Tongue (tissue), 2 donors: ENCODE results near the gene KIAA0930. TPM values are rescaled to one million over a fixed set of nuclear protein-coding genes. Genes with fewer than 3 reads are reported as not detected.
A peak's percentile ranks its signal among the peaks of the same experiment; 100 is the strongest.
"Not testable (repeated sequence)": the region's sequence is repeated elsewhere in the genome, so short reads cannot be mapped to it uniquely, and the experiment has no call there.

Experiments
- DNase-seq: peaks from one replicate; pipeline ENCODE4 v3.0.0-alpha.2; 2015
- total RNA-seq: library from RNA; depleted of rRNA; stranded (reverse); fragments of >200 nt; gene quantifications from one replicate; pipeline ENCODE4 v1.2.3, GENCODE V29; 2014

The KIAA0930 gene
- total RNA-seq, 1 donor from 2014 or later = 30.1 TPM

DNA sequence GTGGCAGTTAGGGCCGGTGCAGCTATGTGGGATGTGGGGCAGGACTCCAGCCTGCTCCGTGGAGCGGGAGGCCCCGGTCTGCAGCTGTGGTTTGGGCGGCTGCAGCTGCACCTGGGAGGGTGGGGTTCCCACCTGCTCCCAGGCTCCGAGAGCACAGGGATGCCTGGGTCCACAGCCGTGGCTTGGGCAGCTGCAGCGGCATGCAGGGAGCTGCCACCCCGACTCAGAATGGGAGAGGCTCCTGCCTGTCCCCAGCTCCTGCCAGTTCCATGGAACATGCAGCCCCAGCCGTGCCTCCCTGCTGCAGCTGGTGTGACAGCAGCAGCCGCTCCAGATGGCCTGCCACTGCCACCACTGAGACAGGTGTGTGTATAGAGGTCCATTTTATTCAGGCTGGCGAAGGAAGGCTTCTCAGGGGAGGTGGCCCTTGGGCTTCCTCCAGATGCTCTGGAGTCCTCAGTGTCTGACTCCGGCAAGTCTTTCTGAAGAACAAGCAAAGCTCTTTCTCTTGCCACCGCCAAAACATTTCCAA is 22.3 kb upstream of the KIAA0930 start:
- DNase-seq = peak; percentile 75

DNA sequence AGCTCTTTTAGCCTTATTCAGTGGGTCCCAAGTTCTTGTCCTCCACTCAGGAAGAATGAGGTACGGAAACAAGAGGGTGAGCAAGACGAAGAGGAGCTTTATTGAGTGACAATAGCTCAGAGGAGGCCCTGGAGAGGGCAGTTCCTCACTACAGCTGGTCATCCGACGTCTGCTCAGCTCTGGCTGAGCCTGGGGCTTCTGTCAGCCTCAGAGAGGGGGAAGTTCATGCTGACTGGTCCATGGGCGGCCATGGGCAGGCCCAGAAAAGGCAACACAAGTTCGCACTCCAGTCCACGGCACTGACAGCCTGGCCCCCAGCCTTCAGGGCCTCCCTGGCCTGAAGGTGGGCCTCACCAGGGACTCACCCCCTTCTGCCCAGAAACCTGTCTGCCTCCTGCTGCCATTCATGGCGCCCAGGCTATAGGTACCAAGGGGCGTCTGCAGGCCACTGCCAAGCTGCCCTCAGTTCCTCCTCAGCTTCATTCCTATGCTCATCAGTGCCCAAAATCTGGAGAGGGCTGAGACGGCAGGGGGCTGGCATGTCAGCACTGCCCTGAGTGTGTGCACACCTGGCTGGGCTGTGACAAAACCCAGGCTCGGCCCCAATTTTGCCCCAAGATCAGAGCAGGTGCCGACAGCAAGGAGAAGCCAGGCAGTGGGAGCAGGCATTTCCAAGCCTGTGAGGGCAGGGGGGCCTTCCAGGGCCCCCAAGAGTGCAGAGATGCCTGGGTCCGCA is 21.7 kb upstream of the KIAA0930 start:
- DNase-seq = no peak

GRCh38 chr22:45261407-45262088 is 20.9 kb upstream of the KIAA0930 start:
- DNase-seq = no peak

- DNase-seq = not testable (repeated sequence)
These were observed 19.7 kb upstream of the KIAA0930 start for GRCh38 chr22:45260395-45260759.

DNA sequence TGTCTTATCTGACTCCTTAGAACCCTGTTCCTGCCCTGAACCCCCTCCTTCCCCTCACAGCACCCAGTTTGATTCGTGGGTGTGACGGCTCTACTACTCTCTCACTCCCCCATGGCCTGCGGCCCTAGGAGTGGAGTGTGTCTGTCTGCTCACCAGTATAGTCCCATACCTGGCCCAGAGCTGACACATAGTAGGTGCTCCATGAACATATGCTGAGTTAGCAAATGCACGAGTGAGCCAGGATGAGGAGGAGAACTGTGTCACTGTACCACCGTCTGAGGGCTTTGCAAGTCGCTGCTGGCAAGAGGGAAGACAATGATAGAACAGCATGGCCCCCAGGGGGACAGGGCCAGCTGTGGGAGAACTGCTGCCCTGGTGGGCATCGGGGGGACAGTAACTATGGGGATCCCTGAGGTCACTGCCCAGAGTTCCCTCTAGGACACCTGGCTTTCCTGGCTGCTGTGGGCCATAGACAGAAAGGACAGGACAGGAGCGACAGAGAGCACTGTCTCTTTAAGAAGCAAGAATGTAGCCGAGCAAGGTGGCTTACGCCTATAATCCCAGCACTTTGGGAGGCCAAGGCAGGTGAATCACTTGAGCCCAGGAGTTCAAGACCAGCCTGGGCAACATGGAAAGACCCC is 19.2 kb upstream of the KIAA0930 start:
- no peak for DNase-seq

GRCh38 chr22:45257941-45258340 is 17.2 kb upstream of the KIAA0930 start:
- DNase-seq = not testable (repeated sequence)

DNA sequence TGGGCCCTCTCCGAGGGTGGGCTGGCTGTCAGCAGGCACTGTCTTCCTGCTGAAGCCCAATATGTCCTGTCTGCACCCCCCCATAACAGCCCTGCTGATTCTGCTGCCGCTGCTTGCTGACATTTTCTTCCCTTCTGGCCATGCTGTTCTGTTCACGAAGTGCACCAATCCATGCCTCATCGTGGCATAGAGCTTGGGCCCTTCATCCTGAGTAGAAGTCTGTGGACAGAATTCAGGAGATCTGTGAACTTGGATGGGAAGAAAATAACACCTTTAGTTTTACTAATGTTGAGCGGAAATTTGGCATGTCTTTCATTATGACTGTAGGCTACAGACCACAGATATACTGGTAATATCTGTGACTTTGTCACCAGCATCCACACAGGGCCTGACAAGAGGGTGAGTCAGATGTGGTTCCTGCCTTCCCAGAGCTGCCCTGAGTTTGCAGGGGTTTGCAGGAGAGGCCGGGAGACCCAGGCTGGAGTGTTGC is 14.1 kb upstream of the KIAA0930 start:
- DNase-seq = no peak

DNA sequence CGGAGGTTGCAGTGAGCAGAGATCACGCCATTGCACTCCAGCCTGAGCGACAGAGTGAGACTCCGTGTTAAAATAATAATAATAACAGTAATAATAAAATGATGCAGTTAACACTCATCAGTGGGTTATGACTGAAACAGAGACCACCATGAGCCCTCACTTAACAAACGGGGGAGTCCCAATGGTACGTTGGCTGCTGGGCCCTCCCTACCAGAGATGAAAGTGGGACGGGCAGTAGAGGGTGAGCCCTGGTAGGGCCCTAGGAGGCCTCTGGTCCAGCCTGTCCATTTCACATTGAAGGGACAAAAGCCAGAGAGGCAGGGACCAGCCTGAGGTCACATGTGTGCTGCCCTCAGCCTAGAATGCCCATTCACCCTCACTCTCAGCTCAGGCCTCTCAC is 13.7 kb upstream of the KIAA0930 start:
- DNase-seq = no peak

DNA sequence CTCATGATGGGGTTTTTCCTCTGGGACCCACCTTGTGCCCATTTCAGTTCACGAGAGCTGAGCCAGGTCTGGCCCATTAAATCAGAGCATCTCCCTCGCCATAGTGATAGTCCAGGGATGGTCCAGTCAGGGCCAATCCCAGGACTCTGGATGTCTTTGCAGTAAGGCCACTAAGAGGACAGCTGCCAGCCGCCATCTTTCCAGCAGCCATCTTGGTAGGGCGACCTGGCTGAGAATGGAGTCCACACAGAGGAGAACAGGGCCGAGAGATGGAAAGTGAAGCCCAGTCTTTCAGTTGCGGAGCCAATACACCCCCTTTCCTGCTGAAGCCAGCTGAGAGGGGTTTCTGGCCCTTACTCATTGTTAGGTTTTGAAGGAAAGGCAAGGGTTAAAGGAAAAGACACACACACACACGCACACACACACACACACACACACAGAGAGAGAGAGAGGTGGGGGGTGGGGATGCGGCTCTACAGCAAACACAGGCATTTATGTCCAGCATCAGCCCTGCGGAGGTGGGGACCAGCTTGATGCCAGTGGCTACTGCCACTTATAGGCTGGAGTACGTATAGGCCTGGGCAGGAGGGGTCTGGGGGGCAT is 12.4 kb upstream of the KIAA0930 start:
- no peak for DNase-seq

GRCh38 chr22:45251825-45252224 is 11.1 kb upstream of the KIAA0930 start:
- DNase-seq = no peak

DNA sequence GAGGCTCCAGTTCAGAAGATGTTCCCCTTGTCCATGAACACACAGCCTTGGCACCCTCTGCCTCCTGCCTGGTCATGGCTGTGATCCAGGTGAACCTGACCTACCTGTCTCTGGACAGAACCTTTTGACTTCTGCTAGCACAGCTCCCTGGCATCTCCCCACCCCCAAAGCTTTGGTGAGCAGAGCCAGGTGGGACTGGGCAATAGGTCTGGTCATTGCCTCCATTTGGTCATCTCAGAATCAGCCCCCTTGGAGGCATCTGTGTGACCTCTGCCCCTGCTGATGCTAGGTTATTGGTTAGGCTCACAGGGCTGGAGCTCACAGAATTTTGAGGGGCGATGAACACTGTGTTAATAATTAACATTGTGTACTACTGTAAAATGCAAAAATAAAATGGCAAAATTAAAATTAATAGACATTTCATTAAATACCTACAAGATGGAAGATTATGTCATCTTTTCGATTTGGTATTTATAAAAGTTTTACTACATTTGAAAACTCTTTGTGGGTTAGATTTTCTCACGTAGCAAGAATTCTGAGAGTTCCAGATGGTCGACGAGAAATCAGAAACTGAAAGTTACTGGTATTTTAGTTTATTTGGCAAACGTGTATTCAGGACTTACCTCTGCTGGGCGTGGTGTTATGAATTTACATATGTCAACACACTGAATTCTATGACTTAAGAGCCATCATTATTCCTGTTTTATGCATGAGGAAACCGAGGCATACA is 8.3 kb upstream of the KIAA0930 start:
- DNase-seq = no peak

- peak; percentile 76 for DNase-seq
These were observed 5.6 kb upstream of the KIAA0930 start for GRCh38 chr22:45246060-45246985.

DNA sequence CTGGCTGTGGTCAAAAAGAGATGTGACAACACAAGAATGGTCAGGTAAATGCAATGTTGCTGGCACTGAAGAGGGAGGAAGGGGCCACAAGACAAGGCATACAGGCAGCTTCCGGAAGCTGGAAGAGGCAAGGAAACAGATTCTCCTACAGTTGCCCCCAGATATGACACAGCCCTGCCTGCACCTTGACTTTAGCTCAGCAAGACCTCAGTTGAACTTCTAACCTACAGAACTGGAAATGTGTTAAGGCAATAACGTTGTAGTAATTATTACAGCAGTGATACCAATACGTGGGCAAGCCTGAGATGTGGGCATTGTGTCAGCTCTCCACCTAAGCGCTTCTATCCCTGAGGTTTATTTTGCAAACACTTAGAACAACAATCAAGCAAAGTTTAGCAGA is 4.2 kb upstream of the KIAA0930 start:
- no peak for DNase-seq

- DNase-seq = no peak
These were observed 2.1 kb upstream of the KIAA0930 start for GRCh38 chr22:45242778-45243191.

- DNase-seq = no peak
These were observed 437 bp downstream of the KIAA0930 start for GRCh38 chr22:45240104-45240809.

GRCh38 chr22:45239681-45240051 is 1.0 kb downstream of the KIAA0930 start:
- DNase-seq = no peak

DNA sequence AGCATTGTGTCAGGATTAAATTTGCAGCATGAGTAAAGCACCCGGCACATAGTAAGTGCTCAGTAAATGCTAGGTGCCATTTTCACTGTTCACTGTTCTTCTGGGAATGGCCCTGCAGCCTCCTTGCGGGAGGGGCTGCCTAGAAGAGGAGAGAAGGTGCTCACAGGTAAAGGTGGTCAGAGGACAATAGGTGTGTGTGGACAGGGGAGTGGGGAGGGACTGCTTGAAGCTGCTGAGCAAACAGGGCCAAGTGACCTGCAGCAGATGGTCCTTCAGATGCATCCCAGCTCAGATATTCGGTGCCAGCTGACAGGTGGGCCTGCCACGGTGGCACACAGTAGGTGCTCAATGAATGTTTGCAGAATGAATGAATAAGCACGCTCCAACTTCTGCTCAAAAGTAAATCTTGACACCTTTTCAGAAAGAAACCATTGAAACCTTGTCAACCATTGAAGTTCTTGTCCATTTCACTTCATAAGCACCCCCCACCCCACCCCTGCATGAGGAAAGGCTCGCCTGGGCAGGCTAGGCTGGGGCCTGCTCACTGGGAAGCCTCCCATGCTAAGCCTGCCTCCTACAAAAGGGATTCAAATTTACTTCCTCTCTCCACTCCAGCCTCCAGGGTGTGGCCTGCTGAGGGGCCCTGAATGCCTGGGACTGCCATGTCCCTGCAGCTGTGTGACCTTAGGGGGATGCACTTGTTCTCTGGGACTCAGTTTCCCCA is 1.6 kb downstream of the KIAA0930 start:
- DNase-seq = no peak

GRCh38 chr22:45238076-45238956 is 2.4 kb downstream of the KIAA0930 start:
- no peak for DNase-seq
